HG02678 (cell line): ENCODE measurements around the gene FOXP2.

ENCODE experiments used
- ATAC-seq: cut with Tn5 transposase; IDR thresholded peaks from one replicate; pipeline ENCODE4 v1.9.1; 2021; ENCODE audit warnings: mild to moderate bottlenecking, moderate library complexity; ENCODE audit not compliant: unreplicated experiment

FOXP2 gene

GRCh38 chr7:114649689-114650088, 235.1 kb downstream of the FOXP2 start:
- ATAC-seq, result no peak

- no peak for ATAC-seq
Observed at GRCh38 chr7:114650491-114650890, 235.9 kb downstream of the FOXP2 start.

GRCh38 chr7:114652041-114652440, 237.4 kb downstream of the FOXP2 start:
- no peak for ATAC-seq

- no peak for ATAC-seq
Observed at GRCh38 chr7:114653364-114654088, 238.9 kb downstream of the FOXP2 start.

- no peak for ATAC-seq
Observed at GRCh38 chr7:114656466-114656865, 241.9 kb downstream of the FOXP2 start.

- ATAC-seq, result no peak
Observed at GRCh38 chr7:114657279-114657678, 242.7 kb downstream of the FOXP2 start.

- ATAC-seq, result no peak
Observed at GRCh38 chr7:114658216-114658615, 243.6 kb downstream of the FOXP2 start.

- no peak for ATAC-seq
Observed at GRCh38 chr7:114659409-114660125, 245.0 kb downstream of the FOXP2 start.

- no peak for ATAC-seq
Observed at GRCh38 chr7:114660126-114660486, 245.5 kb downstream of the FOXP2 start.

GRCh38 chr7:114660753-114661152, 246.1 kb downstream of the FOXP2 start:
- no peak for ATAC-seq

- ATAC-seq, result no peak
Observed at GRCh38 chr7:114662002-114662677, 247.5 kb downstream of the FOXP2 start.

GRCh38 chr7:114663502-114663901, 248.9 kb downstream of the FOXP2 start:
- ATAC-seq, result no peak

GRCh38 chr7:114670676-114671075, 256.1 kb downstream of the FOXP2 start:
- no peak for ATAC-seq

GRCh38 chr7:114671563-114672123, 257.0 kb downstream of the FOXP2 start:
- ATAC-seq, result no peak

GRCh38 chr7:114678116-114678515, 263.5 kb downstream of the FOXP2 start:
- ATAC-seq, result no peak

- ATAC-seq, result no peak
Observed at GRCh38 chr7:114687238-114687637, 272.6 kb downstream of the FOXP2 start.

- ATAC-seq, result no peak
Observed at GRCh38 chr7:114688443-114689055, 273.9 kb downstream of the FOXP2 start.

GRCh38 chr7:114689406-114689805, 274.8 kb downstream of the FOXP2 start:
- ATAC-seq, result no peak

GRCh38 chr7:114691605-114692004, 277.0 kb downstream of the FOXP2 start:
- no peak for ATAC-seq

GRCh38 chr7:114695182-114695581, 280.6 kb downstream of the FOXP2 start:
- ATAC-seq, result no peak

- ATAC-seq, result no peak
Observed at GRCh38 chr7:114700247-114700928, 285.8 kb downstream of the FOXP2 start.
